22Rv1 (cell line): ENCODE measurements around the gene HHLA2.

ENCODE experiments used
- ZFX ChIP-seq: fragments of 450-650 bp; IDR thresholded peaks from 2 replicates; pipeline ENCODE4 v1.6.1; 2017; ENCODE audit warnings: antibody characterized with exemption, borderline replicate concordance
- TF ChIP-seq, protein P1 (sequence below): fragments of 450-650 bp; IDR thresholded peaks from 2 replicates; pipeline ENCODE4 v1.5.1; 2017; ENCODE audit warnings: mild to moderate bottlenecking

GRCh38 chr3:108378153-108378951 is 82.0 kb downstream of the HHLA2 start:
- TF ChIP-seq, protein P1, sequence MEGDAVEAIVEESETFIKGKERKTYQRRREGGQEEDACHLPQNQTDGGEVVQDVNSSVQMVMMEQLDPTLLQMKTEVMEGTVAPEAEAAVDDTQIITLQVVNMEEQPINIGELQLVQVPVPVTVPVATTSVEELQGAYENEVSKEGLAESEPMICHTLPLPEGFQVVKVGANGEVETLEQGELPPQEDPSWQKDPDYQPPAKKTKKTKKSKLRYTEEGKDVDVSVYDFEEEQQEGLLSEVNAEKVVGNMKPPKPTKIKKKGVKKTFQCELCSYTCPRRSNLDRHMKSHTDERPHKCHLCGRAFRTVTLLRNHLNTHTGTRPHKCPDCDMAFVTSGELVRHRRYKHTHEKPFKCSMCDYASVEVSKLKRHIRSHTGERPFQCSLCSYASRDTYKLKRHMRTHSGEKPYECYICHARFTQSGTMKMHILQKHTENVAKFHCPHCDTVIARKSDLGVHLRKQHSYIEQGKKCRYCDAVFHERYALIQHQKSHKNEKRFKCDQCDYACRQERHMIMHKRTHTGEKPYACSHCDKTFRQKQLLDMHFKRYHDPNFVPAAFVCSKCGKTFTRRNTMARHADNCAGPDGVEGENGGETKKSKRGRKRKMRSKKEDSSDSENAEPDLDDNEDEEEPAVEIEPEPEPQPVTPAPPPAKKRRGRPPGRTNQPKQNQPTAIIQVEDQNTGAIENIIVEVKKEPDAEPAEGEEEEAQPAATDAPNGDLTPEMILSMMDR, result no peak
- no peak for TF ChIP-seq ZFX
